Hippocampal formation (tissue), 2 donors: Measurements from ENCODE around the gene TF.
"Not testable (repeated sequence)": the region's sequence is repeated elsewhere in the genome, so short reads cannot be mapped to it uniquely, and the experiment has no call there.

Experiments
- DNase-seq, 2 donors: peaks; one replicate each; lab custom pipeline; 2025; lab: John Stamatoyannopoulos, UW

The TF gene

DNA sequence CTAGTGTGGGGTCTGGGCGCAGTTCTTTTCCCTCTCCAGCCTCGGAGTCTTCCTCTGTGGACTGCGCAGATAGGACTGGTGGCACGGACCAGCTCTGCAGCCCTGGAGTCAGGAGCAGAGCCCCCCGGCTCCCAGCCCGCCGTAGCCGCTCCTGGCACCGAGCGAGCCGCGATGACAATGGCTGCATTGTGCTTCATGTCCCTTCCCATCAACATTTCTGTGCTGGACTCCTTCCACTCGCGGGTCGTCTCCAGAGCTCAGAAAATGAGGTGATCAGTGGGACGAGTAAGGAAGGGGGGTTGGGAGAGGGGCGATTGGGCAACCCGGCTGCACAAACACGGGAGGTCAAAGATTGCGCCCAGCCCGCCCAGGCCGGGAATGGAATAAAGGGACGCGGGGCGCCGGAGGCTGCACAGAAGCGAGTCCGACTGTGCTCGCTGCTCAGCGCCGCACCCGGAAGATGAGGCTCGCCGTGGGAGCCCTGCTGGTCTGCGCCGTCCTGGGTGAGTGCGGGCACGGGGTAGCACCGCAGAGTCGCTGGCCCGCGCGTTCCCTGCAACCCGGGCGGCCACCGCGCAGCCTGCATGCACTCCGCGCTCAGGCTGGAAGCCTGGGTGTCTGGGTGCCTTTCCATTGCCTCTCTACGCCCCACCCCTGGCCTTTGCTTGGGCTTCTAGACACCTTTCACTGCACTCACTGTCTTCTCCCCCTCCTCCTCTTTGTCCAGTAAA, at the start of gene TF:
Gene TF (plus strand): TSS at position 413 of the 731 bp plus-strand sequence. CDS start 48 bp downstream, at position 461.
- DNase-seq, result peak; percentile 91 to 97

DNA sequence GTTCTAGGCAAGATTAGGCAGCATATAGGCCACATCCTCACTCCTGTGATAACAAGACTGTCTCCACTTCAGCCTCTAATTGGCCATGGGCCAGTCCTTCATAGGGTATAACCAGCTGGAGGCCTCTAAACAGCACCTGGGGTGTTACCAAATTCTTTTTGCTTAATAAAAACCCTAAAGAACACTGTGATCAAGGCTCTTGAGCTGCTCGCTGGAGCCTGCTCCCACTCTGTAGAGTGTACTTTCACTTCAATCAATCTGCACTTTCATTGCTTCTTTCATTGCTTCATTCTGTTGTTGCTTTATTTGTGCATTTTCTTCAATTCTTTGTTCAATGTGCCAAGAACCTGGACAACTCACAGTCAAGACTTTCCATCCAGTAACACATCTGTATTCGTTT, 48.2 kb upstream of the TF start:
- DNase-seq, result no peak

- DNase-seq, result no peak
Measured at GRCh38 chr3:133699467-133699866, 46.7 kb upstream of the TF start.

DNA sequence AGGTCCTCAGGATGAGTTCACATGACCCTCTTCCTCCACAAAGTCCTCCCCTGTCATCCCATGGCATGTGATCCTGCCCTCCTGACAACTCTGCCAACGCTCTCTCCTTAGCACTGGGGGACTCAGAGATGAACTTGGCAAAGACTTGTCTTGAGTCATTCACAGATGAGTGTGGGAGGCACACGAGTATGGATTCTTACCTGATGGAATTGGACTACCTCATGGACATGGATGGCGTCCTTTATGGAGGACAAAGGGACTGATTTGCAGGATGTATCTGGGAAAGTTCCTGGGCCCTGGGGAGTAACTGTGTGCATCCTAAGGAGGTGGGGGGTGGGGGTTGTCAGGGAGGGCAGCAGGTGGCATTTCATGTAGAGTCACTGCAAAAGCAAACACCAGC, 46.3 kb upstream of the TF start:
- DNase-seq, result no peak

DNA sequence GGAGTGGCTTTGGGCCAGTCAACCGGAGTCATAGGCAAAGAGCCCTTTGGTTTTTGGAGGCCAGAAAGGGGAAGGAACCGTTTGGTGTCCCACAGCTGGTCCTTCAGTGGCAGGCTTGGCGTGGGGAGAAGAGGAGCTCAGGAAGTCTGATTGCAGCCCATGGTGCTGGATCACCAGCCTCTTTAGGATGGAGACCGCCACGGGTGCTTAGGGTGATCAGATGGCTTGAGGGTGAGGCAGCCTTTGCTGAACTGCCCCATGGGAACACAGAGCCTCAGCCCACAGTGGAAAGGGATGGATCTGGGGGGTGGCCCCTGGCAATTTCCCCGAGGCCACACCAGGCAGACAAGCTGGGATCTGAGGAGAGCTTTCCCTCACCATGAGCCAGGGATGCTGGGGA, 45.8 kb upstream of the TF start:
- no peak for DNase-seq

- no peak for DNase-seq
Measured at GRCh38 chr3:133701435-133702358, 44.5 kb upstream of the TF start.

DNA sequence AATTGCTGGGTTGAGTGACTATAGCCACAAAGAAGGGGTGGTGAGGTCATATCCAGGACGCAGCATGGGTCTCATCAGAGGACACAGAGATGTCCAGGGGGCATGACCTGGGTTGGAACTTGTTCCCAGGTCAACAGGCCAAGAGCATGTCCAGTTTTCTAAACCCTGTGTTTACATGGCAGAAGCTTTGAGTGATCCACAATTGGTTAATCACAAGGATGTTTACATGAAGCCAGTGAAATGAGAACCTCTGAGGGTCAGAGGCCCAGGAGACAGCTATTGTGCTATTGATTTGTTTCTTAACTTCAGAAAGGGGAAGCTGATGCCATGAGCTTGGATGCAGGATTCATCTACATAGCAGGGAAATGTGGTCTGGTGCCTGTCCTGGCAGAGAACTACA, 42.3 kb upstream of the TF start:
- DNase-seq, result no peak

DNA sequence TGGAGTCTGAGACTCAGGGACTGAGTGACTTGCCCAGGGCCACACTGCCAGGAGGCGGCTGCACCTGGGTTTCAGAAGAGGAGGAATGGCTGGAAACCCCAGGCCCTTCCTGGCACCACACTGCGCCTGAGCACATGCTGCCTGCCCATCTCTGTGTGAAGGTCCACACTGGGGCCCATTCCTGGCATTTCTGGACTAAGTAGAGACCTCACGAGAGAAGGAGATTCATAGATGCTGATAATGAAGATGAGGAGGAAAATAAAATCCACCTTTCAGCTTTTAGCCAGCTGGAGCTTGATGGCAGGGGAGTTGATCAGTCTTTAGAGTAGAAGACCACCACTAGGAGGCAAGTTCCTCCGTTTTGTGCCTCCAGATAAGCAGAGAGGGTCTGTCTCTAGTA, 40.2 kb upstream of the TF start:
- DNase-seq, result no peak

DNA sequence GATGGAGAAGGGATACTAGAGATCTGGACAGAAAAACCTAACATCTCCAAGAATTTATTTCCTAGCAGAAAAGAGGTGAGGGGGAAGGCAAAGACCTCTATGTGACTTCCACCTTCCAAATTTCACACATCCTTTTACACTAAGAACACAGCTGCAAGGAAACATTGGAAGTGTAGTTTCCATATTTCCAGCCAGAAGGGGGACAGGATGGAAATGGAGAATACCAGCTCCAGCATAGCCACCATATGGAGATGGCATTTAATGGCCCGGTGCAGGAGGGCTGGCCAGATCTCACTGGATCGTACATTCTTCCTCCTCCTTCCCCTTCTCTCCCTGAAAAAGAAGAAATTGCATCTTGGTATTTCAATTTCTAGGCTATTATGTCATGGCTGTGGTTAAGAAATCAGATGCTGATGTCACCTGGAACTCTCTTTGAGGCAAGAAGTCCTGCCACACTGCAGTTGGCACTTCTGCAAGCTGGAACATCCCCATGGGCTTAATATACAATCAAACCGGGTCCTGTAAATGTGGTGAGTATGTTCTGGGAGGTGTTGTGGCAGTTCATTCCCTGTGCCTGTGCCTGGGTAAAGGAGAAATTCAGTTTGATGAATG, 36.9 kb upstream of the TF start:
- DNase-seq, result no peak

- DNase-seq, result no peak
Measured at GRCh38 chr3:133711013-133711412, 35.2 kb upstream of the TF start.

DNA sequence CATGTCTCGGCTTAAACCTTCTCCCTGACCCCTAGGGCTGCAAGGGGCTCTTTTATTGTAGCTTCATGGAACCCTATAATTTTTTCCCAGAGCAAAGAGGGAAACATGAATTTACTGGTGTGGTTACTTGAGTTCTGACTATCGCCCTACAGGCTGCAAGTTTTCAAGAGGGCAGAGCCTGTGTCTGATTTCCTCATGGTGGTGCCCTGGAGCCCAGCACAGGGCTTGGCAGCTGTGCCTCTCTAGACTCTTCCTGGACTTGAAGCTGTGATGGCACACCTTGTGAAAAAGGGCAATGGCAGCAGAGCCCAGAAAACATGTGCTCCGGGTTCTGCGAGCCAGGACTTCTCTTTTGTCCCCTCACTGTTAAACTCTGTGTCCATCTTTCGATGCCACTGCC, 34.2 kb upstream of the TF start:
- peak; percentile 25 to 28 for DNase-seq

GRCh38 chr3:133713347-133713746, 32.8 kb upstream of the TF start:
- no peak for DNase-seq

GRCh38 chr3:133717424-133717823, 28.8 kb upstream of the TF start:
- DNase-seq, result peak in 1 of 2 donors; percentile 31

- DNase-seq, result no peak
Measured at GRCh38 chr3:133722935-133723334, 23.3 kb upstream of the TF start.

DNA sequence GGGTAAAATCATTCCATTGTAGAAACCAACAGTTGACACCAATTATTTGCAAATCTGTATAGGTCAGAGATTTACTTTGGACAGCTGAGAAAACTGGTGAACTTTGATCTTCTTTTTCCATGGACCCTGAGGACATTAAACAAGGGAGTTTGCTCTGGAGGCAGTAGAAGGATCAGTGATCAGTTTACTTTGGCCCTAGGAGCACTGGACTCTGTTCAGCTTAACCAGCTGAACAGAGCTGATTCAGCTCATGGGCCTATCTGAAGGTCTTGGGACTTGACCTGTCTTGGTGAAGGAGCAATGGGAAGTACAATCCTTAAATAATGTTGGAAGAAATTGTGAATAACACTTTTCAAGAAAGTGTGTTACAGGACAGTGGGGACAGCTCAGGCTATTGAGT, 15.2 kb upstream of the TF start:
- DNase-seq, result no peak

- not testable (repeated sequence) for DNase-seq
Measured at GRCh38 chr3:133732231-133732630, 14.0 kb upstream of the TF start.

- DNase-seq, result no peak
Measured at GRCh38 chr3:133733226-133733625, 13.0 kb upstream of the TF start.

DNA sequence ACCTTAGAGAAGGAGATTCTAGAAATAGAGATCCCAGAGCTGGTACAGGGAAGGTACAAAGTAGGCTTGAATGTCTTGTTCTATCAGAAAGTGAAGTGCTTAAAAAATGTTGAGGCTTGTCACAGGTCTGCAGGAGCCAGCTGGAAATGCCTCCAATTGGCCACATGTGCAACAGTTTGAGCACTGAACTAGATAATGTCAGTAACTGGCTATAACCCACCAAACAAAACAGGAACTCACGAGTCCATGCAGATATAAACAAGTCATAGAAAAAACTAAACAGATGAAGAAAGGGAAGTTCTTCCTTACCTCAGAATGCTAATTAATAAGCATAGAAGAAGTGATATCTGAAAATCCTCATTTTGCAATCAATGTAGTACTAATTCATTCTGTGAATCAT, 11.9 kb upstream of the TF start:
- no peak for DNase-seq

DNA sequence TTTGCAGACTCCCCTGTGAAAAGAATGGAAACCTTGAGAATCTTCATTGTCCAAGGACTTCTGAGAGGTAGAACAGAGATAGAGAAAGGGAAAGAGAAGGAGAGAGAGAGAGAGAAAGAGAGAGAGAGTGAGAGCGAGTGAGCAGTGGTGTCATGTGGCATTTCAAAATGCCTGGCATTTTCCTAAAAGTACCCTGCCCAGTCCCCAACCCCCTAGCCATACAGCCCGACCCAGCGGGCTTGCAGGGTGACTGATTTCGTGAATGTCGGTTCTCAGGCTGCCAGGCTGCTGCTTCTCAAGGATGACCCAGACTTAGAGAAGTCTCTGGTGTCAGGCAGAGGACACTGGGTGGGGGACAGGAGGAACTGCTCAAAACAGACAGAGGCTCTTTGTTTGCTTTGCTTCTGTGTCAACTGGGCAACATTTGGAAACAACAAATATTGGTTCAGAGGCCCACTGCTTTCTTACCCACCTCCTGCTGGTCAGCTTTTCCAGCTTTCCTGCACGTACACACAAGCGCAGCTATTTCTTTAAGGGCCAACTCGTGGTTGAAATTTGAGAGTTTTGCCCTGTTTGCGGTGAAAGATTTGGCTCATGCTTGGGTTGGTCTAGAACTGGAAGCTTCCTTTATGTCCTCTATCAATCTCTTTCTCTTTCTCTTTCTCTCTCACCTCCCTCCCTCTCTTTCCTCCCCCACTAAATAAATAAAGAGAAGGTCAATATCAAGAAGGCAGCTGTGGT, 3.7 kb upstream of the TF start:
- peak in 1 of 2 donors; percentile 47 for DNase-seq

- no peak for DNase-seq
Measured at GRCh38 chr3:133744241-133744640, 2.0 kb upstream of the TF start.

DNA sequence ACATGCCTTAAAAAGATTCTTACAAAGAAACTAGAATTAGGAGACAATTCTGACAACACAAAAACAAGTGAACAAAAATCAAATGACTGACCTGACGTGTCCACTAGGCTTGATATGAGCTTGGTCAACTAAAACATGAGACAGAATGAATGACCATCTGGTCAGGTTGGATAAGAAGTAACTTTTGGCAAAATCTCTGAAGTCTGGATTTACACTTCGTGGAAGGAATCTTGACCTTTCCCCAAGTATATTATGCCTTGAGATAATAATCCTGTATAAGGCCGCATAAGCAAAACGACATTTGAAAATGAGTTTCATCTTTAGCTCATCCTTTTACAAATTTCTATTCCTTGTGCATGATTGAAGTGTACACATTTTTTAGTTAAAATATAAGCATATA, 1.1 kb upstream of the TF start:
- no peak for DNase-seq

DNA sequence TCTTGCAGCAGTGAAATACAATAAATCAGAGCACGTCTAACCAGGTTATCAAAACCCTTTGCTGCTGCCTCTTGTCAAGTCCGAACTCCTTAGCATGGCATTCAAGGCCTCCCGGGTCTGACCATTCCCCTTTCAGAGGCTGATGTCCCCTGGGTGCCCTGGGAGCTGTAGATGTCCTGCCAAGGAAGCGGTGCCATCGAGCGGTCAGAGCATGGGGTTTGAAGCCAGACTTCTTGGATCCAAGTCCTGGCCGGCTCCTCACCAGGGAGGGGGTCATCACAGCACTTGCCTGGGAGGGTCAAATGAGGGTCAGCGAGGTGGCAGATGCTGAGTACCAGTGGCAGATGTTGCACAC, 496 bp downstream of the TF start:
- no peak for DNase-seq
